Endothelial cell of umbilical vein (primary cell): ENCODE data around the gene UQCRFS1.

Experiments used
- EZH2 ChIP-seq: IDR thresholded peaks from 2 replicates; pipeline ENCODE4 v1.6.1; 2012; ENCODE audit warnings: borderline replicate concordance, low read depth, mild to moderate bottlenecking, moderate library complexity, low read length, inconsistent platforms; ENCODE audit not compliant: severe bottlenecking
- FOS ChIP-seq: IDR thresholded peaks from 2 replicates; pipeline ENCODE4 v1.6.1; 2011; ENCODE audit warnings: mild to moderate bottlenecking, low read length, moderate library complexity, borderline replicate concordance; ENCODE audit not compliant: insufficient read depth
- JUN ChIP-seq: IDR thresholded peaks from 2 replicates; pipeline ENCODE4 v1.6.1; 2011; ENCODE audit warnings: borderline replicate concordance, low read depth; ENCODE audit not compliant: insufficient read length, insufficient read depth
- MAX ChIP-seq: IDR thresholded peaks from 2 replicates; pipeline ENCODE4 v1.6.1; 2011; ENCODE audit not compliant: insufficient read depth, insufficient read length
- MYC ChIP-seq: IDR thresholded peaks from one replicate; pipeline ENCODE4 v1.6.1; 2011; ENCODE audit warnings: mild to moderate bottlenecking, low read depth, low read length
- POLR2A ChIP-seq: IDR thresholded peaks from 2 replicates; pipeline ENCODE4 v1.6.1; 2012; ENCODE audit warnings: low read depth, mild to moderate bottlenecking, control low read depth, low read length
- POLR2AphosphoS5 ChIP-seq: IDR thresholded peaks from 2 replicates; pipeline ENCODE4 v1.6.1; 2012; ENCODE audit warnings: low read depth, mild to moderate bottlenecking, control low read depth, low read length, moderate library complexity; ENCODE audit not compliant: insufficient read depth
- TF ChIP-seq, protein P1 (sequence below), 2 donors: IDR thresholded peaks; 1 replicate in 1 of 2; 2 replicates in 1 of 2; pipeline ENCODE4 v1.5.1; 2011; ENCODE audit warnings: low read length in 2 of 2, mild to moderate bottlenecking in 2 of 2, moderate library complexity in 2 of 2, control low read depth in 1 of 2, inconsistent platforms in 1 of 2, low read depth in 1 of 2; ENCODE audit not compliant: insufficient read depth in 1 of 2; ENCODE audit errors: extremely low read depth in 1 of 2

DNA sequence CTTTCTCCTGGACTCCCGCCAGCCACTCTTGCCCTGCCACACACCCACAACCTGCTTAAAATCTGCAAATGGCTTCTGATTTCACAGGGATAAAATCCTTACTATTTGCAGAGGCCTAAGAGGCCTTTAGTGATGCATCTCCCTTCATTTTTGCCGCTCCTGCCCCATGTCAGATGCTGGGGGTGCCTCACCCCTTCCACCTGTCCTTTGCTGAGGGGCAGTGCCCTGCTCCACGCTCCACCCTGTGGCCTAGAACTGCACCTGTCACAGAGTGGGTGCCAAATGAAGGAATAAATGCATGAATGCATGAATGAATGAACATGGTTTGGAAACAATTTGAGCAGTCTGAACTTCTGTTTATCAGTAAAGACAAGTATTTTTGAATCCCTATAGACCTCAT is 34.1 kb upstream of the UQCRFS1 start:
- TF ChIP-seq JUN, result no peak
- TF ChIP-seq, protein P1, sequence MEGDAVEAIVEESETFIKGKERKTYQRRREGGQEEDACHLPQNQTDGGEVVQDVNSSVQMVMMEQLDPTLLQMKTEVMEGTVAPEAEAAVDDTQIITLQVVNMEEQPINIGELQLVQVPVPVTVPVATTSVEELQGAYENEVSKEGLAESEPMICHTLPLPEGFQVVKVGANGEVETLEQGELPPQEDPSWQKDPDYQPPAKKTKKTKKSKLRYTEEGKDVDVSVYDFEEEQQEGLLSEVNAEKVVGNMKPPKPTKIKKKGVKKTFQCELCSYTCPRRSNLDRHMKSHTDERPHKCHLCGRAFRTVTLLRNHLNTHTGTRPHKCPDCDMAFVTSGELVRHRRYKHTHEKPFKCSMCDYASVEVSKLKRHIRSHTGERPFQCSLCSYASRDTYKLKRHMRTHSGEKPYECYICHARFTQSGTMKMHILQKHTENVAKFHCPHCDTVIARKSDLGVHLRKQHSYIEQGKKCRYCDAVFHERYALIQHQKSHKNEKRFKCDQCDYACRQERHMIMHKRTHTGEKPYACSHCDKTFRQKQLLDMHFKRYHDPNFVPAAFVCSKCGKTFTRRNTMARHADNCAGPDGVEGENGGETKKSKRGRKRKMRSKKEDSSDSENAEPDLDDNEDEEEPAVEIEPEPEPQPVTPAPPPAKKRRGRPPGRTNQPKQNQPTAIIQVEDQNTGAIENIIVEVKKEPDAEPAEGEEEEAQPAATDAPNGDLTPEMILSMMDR (IDR thresholded peaks at IDR 0.05; ENCODE audit: extremely low read depth in 1 of 2, insufficient read depth in 1 of 2, low read depth in 1 of 2, low read length in 2 of 2), result no peak
- no peak for TF ChIP-seq FOS
- TF ChIP-seq POLR2A, result no peak
- no peak for TF ChIP-seq EZH2
- TF ChIP-seq POLR2AphosphoS5, result no peak
- TF ChIP-seq MYC, result no peak
- no peak for TF ChIP-seq MAX
